Measurements from ENCODE around the gene PLCB4. TPM values are rescaled to one million over a fixed set of nuclear protein-coding genes. Genes with fewer than 3 reads are reported as not detected.

Gene PLCB4
- total RNA-seq, 1 donor from 2014 or later: 30.5 TPM

GRCh38 chr20:9143926-9144325, 75.0 kb downstream of the PLCB4 start:
- no peaks in the 10 kb centered on the region for H3K36me3 ChIP-seq
- intact Hi-C loops (cut with micrococcal nuclease): no loop called here
- no peak overlapping the region for H3K4me3 ChIP-seq
- peaks cover 8% of the 10 kb centered on the region for H3K9me3 ChIP-seq (replicated peaks)
- DNase-seq: no peak
- H3K27me3 ChIP-seq (ENCODE audit: low read depth): no peaks in the 10 kb centered on the region
- TF ChIP-seq CTCF (IDR thresholded peaks at IDR 0.05; ENCODE audit: borderline replicate concordance): no peak
- peak overlapping the region; percentile 44 for H3K27ac ChIP-seq (replicated peaks)
- H3K4me1 ChIP-seq: peaks cover 67% of the 10 kb centered on the region

- H3K27me3 ChIP-seq (ENCODE audit: low read depth): no peaks in the 10 kb centered on the region
- no peak for TF ChIP-seq CTCF (IDR thresholded peaks at IDR 0.05; ENCODE audit: borderline replicate concordance)
- intact Hi-C loops (cut with micrococcal nuclease): no loop called here
- H3K4me1 ChIP-seq: peaks cover 72% of the 10 kb centered on the region
- H3K36me3 ChIP-seq: no peaks in the 10 kb centered on the region
- H3K27ac ChIP-seq (replicated peaks): peak overlapping the region; percentile 44
- H3K9me3 ChIP-seq (replicated peaks): peaks cover under 1% of the 10 kb centered on the region
- H3K4me3 ChIP-seq: no peak overlapping the region
- no peak for DNase-seq
Measured at GRCh38 chr20:9144643-9145042, 75.8 kb downstream of the PLCB4 start.

GRCh38 chr20:9145142-9145541, 76.3 kb downstream of the PLCB4 start:
- Histone ChIP-seq H3K27ac (replicated peaks) (peak overlapping the region; percentile 44), H3K4me1 (peaks cover 71% of the 10 kb centered on the region)

GRCh38 chr20:9146649-9147048, 77.8 kb downstream of the PLCB4 start:
- Histone ChIP-seq H3K4me3 (no peak overlapping the region), H3K27me3 (ENCODE audit: low read depth) (no peaks in the 10 kb centered on the region), H3K9me3 (replicated peaks) (peaks cover 3% of the 10 kb centered on the region), H3K4me1 (peaks cover 73% of the 10 kb centered on the region), H3K36me3 (no peaks in the 10 kb centered on the region), H3K27ac (replicated peaks) (no peak overlapping the region)
- no peak for TF ChIP-seq CTCF (IDR thresholded peaks at IDR 0.05; ENCODE audit: borderline replicate concordance)
- no peak for DNase-seq
- intact Hi-C loops (cut with micrococcal nuclease): no loop called here

More at GRCh38 chr20:9145142-9145541, 76.3 kb downstream of the PLCB4 start:
- DNase-seq: no peak
- intact Hi-C loops (cut with micrococcal nuclease): no loop called here
- TF ChIP-seq CTCF (IDR thresholded peaks at IDR 0.05; ENCODE audit: borderline replicate concordance): no peak
- Histone ChIP-seq H3K27me3 (ENCODE audit: low read depth) (no peaks in the 10 kb centered on the region), H3K9me3 (replicated peaks) (no peaks in the 10 kb centered on the region), H3K36me3 (no peaks in the 10 kb centered on the region), H3K4me3 (no peak overlapping the region)

GRCh38 chr20:9147547-9148024, 78.7 kb downstream of the PLCB4 start:
- DNase-seq: no peak
- H3K4me3 ChIP-seq: no peak overlapping the region
- peaks cover 73% of the 10 kb centered on the region for H3K4me1 ChIP-seq
- intact Hi-C loops (cut with micrococcal nuclease): no loop called here
- H3K36me3 ChIP-seq: no peaks in the 10 kb centered on the region
- H3K27ac ChIP-seq (replicated peaks): peak overlapping the region; percentile 5
- H3K27me3 ChIP-seq (ENCODE audit: low read depth): no peaks in the 10 kb centered on the region
- peaks cover 13% of the 10 kb centered on the region for H3K9me3 ChIP-seq (replicated peaks)
- TF ChIP-seq CTCF (IDR thresholded peaks at IDR 0.05; ENCODE audit: borderline replicate concordance): no peak

Measured in left ventricle myocardium inferior (tissue), 1 donor.